ENCODE data around the gene WBP2. TPM values are rescaled to one million over a fixed set of nuclear protein-coding genes. Genes with fewer than 3 reads are reported as not detected.

The WBP2 gene
- total and polyA plus RNA-seq, 2 donors: 17.3 to 96.9 TPM

DNA sequence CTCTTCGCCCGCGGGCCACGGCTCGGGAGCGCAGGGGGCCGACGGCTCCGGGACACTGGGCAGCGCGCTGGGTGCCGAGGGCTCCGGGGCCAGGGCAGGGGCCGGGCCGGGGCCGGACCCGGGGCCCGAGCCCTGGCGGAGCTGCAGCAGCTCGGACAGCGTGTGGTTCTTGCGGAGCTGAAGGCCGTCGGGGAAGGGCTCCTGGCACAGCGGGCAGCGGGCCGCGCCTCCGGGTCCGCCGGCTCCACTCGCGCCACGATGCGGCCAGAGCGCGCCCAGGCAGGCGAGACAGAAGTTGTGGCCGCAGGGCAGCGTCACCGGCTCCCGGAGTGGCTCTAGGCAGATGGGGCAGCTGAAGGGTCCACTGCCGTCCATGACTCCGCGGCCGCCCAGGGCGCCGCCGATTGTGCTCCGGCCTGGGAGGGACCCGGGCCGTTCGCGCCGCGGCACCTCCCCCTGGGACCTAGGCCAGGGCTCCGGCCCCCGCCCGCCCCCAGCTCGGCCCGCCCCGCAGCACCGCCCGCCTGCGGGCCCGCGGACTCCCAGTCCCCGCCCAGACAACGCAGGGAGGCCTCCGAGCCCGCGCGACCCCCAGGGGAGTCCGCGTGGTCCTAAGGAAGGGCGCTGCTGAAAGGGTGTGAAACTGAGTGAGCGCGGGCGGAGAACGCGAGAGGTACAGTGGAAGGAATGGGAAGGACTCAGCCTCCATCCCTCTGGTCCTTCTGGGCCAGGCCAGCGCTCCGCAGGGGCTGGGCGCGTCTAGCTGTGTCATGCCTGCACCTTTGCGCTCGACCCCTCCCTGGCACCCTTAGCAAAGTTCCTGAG is 23.3 kb upstream of the WBP2 start, which contains the start of gene TRIM47:
Gene TRIM47, minus strand, starts transcription at position 408 of the 825 bp plus-strand sequence. Its CDS starts 33 bp downstream, at position 375.
- Histone ChIP-seq H3K4me3 (ENCODE audit: low read length in 2 of 2) (peak within 1 kb of the TSS; percentile 31 to 58), H3K9me3 (ENCODE audit: control insufficient read depth in 2 of 2, insufficient read depth in 1 of 2, low read length in 1 of 2) (peaks cover 0 to 3% of the 10 kb centered on the region in 2 donors), H3K36me3 (ENCODE audit: control insufficient read depth in 2 of 2, insufficient read depth in 2 of 2, low read length in 1 of 2) (peaks cover 0 to 9% of the 10 kb centered on the region in 2 donors), H3K27ac (ENCODE audit: low read depth in 1 of 2, low read length in 1 of 2) (peak within 1 kb of the TSS; percentile 73 to 88), H3K4me1 (ENCODE audit: control insufficient read depth in 2 of 2, insufficient read depth in 2 of 2, low read length in 2 of 2) (peaks cover 24 to 35% of the 10 kb centered on the region in 2 donors), H3K27me3 (ENCODE audit: control insufficient read depth in 2 of 2, insufficient read depth in 1 of 2, low read length in 1 of 2) (peaks cover 11 to 56% of the 10 kb centered on the region in 2 donors)
- DNase-seq (ENCODE audit: low read depth in 6 of 9, low spot score in 9 of 9): peak in 1 of 9 donors; percentile 36
- WGBS: under 1% methylated on average over 87 of the region's 87 CpGs

GRCh38 chr17:75877752-75878173 is 22.6 kb upstream of the WBP2 start:
- Histone ChIP-seq H3K36me3 (ENCODE audit: control insufficient read depth in 2 of 2, insufficient read depth in 2 of 2, low read length in 1 of 2) (peaks cover 0 to 9% of the 10 kb centered on the region in 2 donors), H3K4me3 (ENCODE audit: low read length in 2 of 2) (peak overlapping the region; percentile 31 to 58), H3K27me3 (ENCODE audit: control insufficient read depth in 2 of 2, insufficient read depth in 1 of 2, low read length in 1 of 2) (peaks cover 11 to 56% of the 10 kb centered on the region in 2 donors), H3K27ac (ENCODE audit: low read depth in 1 of 2, low read length in 1 of 2) (peak overlapping the region; percentile 73 to 88), H3K9me3 (ENCODE audit: control insufficient read depth in 2 of 2, insufficient read depth in 1 of 2, low read length in 1 of 2) (peaks cover 0 to 3% of the 10 kb centered on the region in 2 donors), H3K4me1 (ENCODE audit: control insufficient read depth in 2 of 2, insufficient read depth in 2 of 2, low read length in 2 of 2) (peaks cover 24 to 40% of the 10 kb centered on the region in 2 donors)
- DNase-seq (ENCODE audit: low read depth in 6 of 9, low spot score in 9 of 9): peak in 3 of 9 donors; percentile 62 to 72 (median 64)
- under 1% methylated on average over 56 of the region's 56 CpGs for WGBS

GRCh38 chr17:75876938-75877751 is 22.0 kb upstream of the WBP2 start:
- DNase-seq (ENCODE audit: low read depth in 6 of 9, low spot score in 9 of 9): peak in 1 of 9 donors; percentile 37
- WGBS: 14% methylated on average over 41 of the region's 41 CpGs
- H3K4me1 ChIP-seq (ENCODE audit: control insufficient read depth in 2 of 2, insufficient read depth in 2 of 2, low read length in 2 of 2): peaks cover 28 to 46% of the 10 kb centered on the region in 2 donors

DNA sequence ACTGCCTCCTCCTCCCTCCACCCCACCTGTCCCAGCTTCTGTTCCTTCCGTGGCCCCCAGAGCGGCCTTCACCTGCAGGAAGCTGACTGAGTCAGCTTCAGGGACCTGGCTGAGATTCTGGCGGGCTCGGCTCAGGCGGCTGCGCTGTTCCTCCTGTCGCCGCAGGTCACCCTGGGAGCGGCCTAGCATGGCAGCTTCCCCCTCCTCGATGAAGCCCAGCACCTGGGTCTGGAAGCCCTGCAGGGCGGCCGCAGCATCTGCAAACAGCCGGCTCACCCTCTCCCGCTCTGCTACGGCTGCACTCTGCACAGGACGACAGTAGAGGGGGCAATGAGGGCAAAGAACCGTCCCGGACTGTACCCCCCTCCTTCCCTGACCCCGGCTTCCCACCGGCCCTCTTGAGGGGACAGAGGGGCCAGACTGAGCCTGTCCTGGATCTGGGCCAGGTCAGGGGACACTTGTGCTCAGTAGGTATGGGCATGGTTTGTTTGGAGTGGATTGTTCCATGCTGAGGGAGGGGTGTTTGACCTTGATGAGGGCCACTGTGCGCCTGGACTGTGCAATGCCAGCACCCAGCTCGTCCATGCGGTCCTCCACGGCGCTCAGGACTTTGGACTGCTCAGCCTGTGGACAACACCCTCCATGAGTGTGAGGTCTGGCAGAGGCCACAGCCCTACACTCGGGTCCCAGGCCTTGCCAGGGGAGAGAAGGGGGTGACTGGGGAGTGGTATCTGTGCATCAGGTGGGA is 21.2 kb upstream of the WBP2 start:
- 18% methylated on average over 26 of the region's 26 CpGs for WGBS
- H3K27me3 ChIP-seq (ENCODE audit: control insufficient read depth in 2 of 2, insufficient read depth in 1 of 2, low read length in 1 of 2): peaks cover 11 to 53% of the 10 kb centered on the region in 2 donors
- peak in 6 of 9 donors; percentile 47 to 90 (median 68) for DNase-seq (ENCODE audit: low read depth in 6 of 9, low spot score in 9 of 9)

More at GRCh38 chr17:75876938-75877751, 22.0 kb upstream of the WBP2 start:
- Histone ChIP-seq H3K9me3 (ENCODE audit: control insufficient read depth in 2 of 2, insufficient read depth in 1 of 2, low read length in 1 of 2) (peaks cover 0 to 3% of the 10 kb centered on the region in 2 donors), H3K27ac (ENCODE audit: low read depth in 1 of 2, low read length in 1 of 2) (peak overlapping the region; percentile 73 to 88), H3K27me3 (ENCODE audit: control insufficient read depth in 2 of 2, insufficient read depth in 1 of 2, low read length in 1 of 2) (peaks cover 11 to 56% of the 10 kb centered on the region in 2 donors), H3K4me3 (ENCODE audit: low read length in 2 of 2) (peak overlapping the region; percentile 31 to 58), H3K36me3 (ENCODE audit: control insufficient read depth in 2 of 2, insufficient read depth in 2 of 2, low read length in 1 of 2) (peaks cover 0 to 9% of the 10 kb centered on the region in 2 donors)

DNA sequence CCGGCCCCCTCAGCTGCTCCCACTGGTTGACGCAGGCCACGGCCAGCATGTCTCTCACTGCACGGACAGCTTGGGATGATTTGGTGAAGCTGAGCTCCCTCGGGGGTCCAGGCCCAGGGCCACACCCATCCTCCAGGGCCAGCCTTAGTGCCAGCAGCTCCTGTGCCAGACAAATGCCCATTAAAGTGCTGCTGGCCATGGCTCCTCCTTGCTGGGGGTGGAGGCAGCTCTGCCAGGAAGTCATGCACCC is 20.7 kb upstream of the WBP2 start:
- Histone ChIP-seq H3K27me3 (ENCODE audit: control insufficient read depth in 2 of 2, insufficient read depth in 1 of 2, low read length in 1 of 2) (peaks cover 11 to 48% of the 10 kb centered on the region in 2 donors), H3K4me1 (ENCODE audit: control insufficient read depth in 2 of 2, insufficient read depth in 2 of 2, low read length in 2 of 2) (peaks cover 28 to 46% of the 10 kb centered on the region in 2 donors), H3K36me3 (ENCODE audit: control insufficient read depth in 2 of 2, insufficient read depth in 2 of 2, low read length in 1 of 2) (peaks cover 0 to 9% of the 10 kb centered on the region in 2 donors), H3K9me3 (ENCODE audit: control insufficient read depth in 2 of 2, insufficient read depth in 1 of 2, low read length in 1 of 2) (peaks cover 0 to 3% of the 10 kb centered on the region in 2 donors), H3K27ac (ENCODE audit: low read depth in 1 of 2, low read length in 1 of 2) (peak overlapping the region; percentile 73 to 88), H3K4me3 (ENCODE audit: low read length in 2 of 2) (peak overlapping the region; percentile 28 to 58)
- WGBS: 51% methylated on average over 5 of the region's 5 CpGs
- no peak for DNase-seq (ENCODE audit: low read depth in 6 of 9, low spot score in 9 of 9)

More for the DNA sequence above, 21.2 kb upstream of the WBP2 start:
- peaks cover 28 to 46% of the 10 kb centered on the region in 2 donors for H3K4me1 ChIP-seq (ENCODE audit: control insufficient read depth in 2 of 2, insufficient read depth in 2 of 2, low read length in 2 of 2)
- peaks cover 0 to 3% of the 10 kb centered on the region in 2 donors for H3K9me3 ChIP-seq (ENCODE audit: control insufficient read depth in 2 of 2, insufficient read depth in 1 of 2, low read length in 1 of 2)
- peak overlapping the region; percentile 73 to 88 for H3K27ac ChIP-seq (ENCODE audit: low read depth in 1 of 2, low read length in 1 of 2)
- peak overlapping the region; percentile 28 to 58 for H3K4me3 ChIP-seq (ENCODE audit: low read length in 2 of 2)
- peaks cover 0 to 9% of the 10 kb centered on the region in 2 donors for H3K36me3 ChIP-seq (ENCODE audit: control insufficient read depth in 2 of 2, insufficient read depth in 2 of 2, low read length in 1 of 2)

DNA sequence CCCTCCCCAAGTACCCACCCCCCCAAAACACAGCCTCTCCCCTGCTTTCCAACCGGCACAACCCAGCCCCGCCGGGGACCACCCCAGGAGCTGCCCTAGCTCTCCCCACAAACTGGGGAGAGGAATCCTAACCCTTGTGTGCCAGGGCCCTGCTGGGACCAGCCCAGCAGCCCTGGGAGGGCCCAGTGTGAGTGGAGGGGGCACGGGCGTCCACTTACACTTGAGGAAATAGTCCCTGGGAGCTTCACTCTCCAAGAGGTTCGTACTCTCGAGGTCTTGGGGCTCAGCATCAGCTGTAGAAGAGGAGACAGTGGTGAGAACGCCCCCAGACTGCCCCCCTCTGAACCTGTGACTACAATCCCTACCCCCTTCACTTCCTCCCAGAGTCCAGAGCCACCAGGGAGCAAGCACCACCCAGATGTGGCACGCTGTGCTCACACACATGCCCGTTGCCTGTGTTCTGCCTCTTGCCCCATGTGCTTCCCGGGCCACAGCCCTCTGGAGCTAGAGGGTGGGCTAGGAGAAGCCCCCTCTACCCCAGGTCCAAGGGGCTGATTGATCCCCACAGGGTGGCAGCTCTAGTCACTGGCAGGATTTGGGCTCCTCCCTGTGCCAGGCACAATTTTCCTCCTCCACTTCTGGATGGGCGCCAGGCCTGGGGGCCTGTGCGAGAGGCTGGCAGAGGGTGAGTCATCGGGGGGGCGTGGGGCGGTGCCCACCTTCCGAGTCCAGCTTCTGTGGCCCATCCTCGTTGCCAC is 20.2 kb upstream of the WBP2 start:
- peaks cover 0 to 9% of the 10 kb centered on the region in 2 donors for H3K36me3 ChIP-seq (ENCODE audit: control insufficient read depth in 2 of 2, insufficient read depth in 2 of 2, low read length in 1 of 2)
- H3K4me1 ChIP-seq (ENCODE audit: control insufficient read depth in 2 of 2, insufficient read depth in 2 of 2, low read length in 2 of 2): peaks cover 28 to 46% of the 10 kb centered on the region in 2 donors
- H3K27ac ChIP-seq (ENCODE audit: low read depth in 1 of 2, low read length in 1 of 2): peak overlapping the region; percentile 73 to 88
- H3K9me3 ChIP-seq (ENCODE audit: control insufficient read depth in 2 of 2, insufficient read depth in 1 of 2, low read length in 1 of 2): peaks cover 0 to 3% of the 10 kb centered on the region in 2 donors
- 65% methylated on average over 18 of the region's 18 CpGs for WGBS
- peak in 1 of 9 donors; percentile 25 for DNase-seq (ENCODE audit: low read depth in 6 of 9, low spot score in 9 of 9)
- peaks cover 11 to 42% of the 10 kb centered on the region in 2 donors for H3K27me3 ChIP-seq (ENCODE audit: control insufficient read depth in 2 of 2, insufficient read depth in 1 of 2, low read length in 1 of 2)
- no peak overlapping the region for H3K4me3 ChIP-seq (ENCODE audit: low read length in 2 of 2)

DNA sequence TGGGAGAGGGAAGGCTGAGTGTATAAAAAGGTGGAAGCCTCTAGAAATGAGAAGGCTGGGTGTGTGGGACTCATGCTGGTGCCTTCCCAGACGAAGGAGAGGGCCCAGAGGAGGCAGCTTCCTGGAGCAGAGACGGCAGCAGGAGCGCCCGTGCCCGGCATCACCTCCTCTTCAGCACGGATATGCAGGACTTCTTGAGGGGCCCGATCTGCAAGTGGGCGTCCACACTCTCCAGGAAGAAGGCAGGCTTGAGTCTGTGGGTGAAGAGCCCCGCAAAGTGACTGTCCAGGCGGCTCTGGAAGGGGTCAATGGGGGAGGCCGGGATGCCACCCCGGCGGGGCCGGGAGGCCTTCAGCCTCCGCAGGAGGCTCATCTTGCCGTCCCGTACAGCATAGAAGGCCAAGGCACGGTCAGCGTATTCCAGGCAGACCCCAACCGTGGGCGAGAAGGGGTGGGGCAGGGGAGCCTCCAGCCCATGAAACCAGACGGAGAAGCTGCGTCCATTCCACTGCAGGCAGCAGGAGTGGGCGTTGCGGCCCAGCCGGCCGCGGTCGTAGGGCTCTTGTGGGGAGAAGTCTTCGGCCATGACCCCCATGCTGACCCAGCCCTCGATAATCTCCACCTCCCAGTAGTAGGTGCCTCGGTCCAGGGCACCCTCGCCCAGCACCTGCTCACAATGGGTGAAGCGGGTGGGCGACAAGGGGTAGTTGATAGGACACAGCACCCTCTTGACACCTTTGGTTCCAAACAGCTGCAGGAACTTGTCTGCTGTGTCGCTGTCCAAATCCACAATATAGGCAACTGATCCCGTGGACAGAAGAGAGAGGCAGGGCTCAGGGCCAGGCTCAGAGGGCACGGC is 19.4 kb upstream of the WBP2 start:
- Histone ChIP-seq H3K27ac (ENCODE audit: low read depth in 1 of 2, low read length in 1 of 2) (no peak overlapping the region), H3K9me3 (ENCODE audit: control insufficient read depth in 2 of 2, insufficient read depth in 1 of 2, low read length in 1 of 2) (peaks cover 0 to 3% of the 10 kb centered on the region in 2 donors), H3K36me3 (ENCODE audit: control insufficient read depth in 2 of 2, insufficient read depth in 2 of 2, low read length in 1 of 2) (peaks cover 0 to 9% of the 10 kb centered on the region in 2 donors), H3K4me3 (ENCODE audit: low read length in 2 of 2) (no peak overlapping the region), H3K4me1 (ENCODE audit: control insufficient read depth in 2 of 2, insufficient read depth in 2 of 2, low read length in 2 of 2) (peaks cover 28 to 46% of the 10 kb centered on the region in 2 donors), H3K27me3 (ENCODE audit: control insufficient read depth in 2 of 2, insufficient read depth in 1 of 2, low read length in 1 of 2) (peaks cover 11 to 34% of the 10 kb centered on the region in 2 donors)
- DNase-seq (ENCODE audit: low read depth in 6 of 9, low spot score in 9 of 9): no peak
- WGBS: 99% methylated on average over 38 of the region's 38 CpGs
